Inflammatory macrophage (primary cell): Measurements from ENCODE around the gene SPOP.
"Not testable (repeated sequence)": the region's sequence is repeated elsewhere in the genome, so short reads cannot be mapped to it uniquely, and the experiment has no call there.

ENCODE experiments used
- DNase-seq, 2 donors: peaks; one replicate each; pipeline ENCODE4 v3.0.0-alpha.2; 2020 to 2022

SPOP gene

GRCh38 chr17:49647256-49647585 lies 30.7 kb downstream of the SPOP start:
- no peak for DNase-seq

- no peak for DNase-seq
Observed at GRCh38 chr17:49646391-49647255, 31.3 kb downstream of the SPOP start.

GRCh38 chr17:49646056-49646390 lies 31.9 kb downstream of the SPOP start:
- not testable (repeated sequence) for DNase-seq

- no peak for DNase-seq
Observed at GRCh38 chr17:49645654-49646053, 32.2 kb downstream of the SPOP start.

- DNase-seq, result no peak
Observed at GRCh38 chr17:49640556-49640955, 37.3 kb downstream of the SPOP start.

GRCh38 chr17:49638818-49639217 lies 39.1 kb downstream of the SPOP start:
- no peak for DNase-seq

- no peak for DNase-seq
Observed at GRCh38 chr17:49637739-49638138, 40.2 kb downstream of the SPOP start.

- no peak for DNase-seq
Observed at GRCh38 chr17:49637050-49637449, 40.8 kb downstream of the SPOP start.

- no peak for DNase-seq
Observed at GRCh38 chr17:49635121-49635520, 42.8 kb downstream of the SPOP start.

- DNase-seq, result no peak
Observed at GRCh38 chr17:49634485-49634860, 43.4 kb downstream of the SPOP start.

- no peak for DNase-seq
Observed at GRCh38 chr17:49633762-49634484, 44.0 kb downstream of the SPOP start.

GRCh38 chr17:49633250-49633649 lies 44.6 kb downstream of the SPOP start:
- no peak for DNase-seq

- DNase-seq, result no peak
Observed at GRCh38 chr17:49632201-49632600, 45.7 kb downstream of the SPOP start.

- no peak for DNase-seq
Observed at GRCh38 chr17:49631496-49631895, 46.4 kb downstream of the SPOP start.

GRCh38 chr17:49630113-49630900 lies 47.6 kb downstream of the SPOP start:
- DNase-seq, result no peak

- no peak for DNase-seq
Observed at GRCh38 chr17:49629447-49629846, 48.5 kb downstream of the SPOP start.

GRCh38 chr17:49624896-49625295 lies 53.0 kb downstream of the SPOP start:
- no peak for DNase-seq

- DNase-seq, result no peak
Observed at GRCh38 chr17:49621946-49622529, 55.9 kb downstream of the SPOP start.

- DNase-seq, result no peak
Observed at GRCh38 chr17:49621420-49621819, 56.5 kb downstream of the SPOP start.

GRCh38 chr17:49618028-49618611 lies 59.8 kb downstream of the SPOP start:
- DNase-seq, result peak; percentile 29 to 43

GRCh38 chr17:49616601-49617131 lies 61.2 kb downstream of the SPOP start:
- peak; percentile 60 to 65 for DNase-seq

- DNase-seq, result no peak
Observed at GRCh38 chr17:49616086-49616485, 61.8 kb downstream of the SPOP start.
